Measurements from ENCODE around the gene RASA3.

DNA sequence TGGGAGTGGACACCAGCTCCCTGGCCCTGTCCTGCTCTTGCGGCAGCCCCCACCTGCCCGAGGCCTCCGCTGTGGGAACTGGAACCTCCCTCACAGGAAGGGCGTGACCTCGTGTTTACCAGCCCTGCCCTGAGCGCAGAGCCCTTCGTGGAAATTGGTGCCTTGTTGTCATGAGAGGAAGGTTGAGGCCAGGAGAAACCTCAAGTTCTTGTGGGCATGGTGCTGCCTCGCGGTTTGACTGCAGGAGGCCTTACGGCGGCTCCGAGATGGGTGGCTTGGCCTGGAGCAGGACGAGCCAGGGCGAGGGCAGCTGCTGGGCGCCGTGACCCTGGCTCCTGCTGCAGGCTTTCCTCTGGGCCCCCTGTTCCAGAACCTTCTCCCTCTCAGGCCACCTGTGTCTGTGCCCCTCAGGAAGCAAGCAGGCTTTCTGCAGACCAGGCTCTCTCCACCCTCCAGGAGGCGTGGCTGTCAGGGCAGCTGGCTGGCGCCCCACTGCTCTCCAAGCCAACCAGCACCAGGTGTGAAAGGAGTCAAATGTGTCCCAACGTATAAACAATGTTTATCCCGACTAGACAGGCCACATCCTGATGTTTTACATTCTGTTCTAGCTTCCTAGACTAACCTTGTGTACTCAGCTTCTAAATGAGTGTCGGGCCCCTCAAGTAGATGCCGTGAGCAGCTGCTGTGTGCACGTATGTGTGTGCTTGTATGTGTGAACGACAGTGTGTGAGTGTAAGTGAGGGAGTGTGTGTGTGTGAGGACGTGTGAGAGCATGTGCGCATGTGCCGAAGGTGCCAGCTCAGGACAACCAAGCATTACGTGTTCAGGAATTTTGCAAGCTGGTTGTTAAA lies 10.4 kb upstream of the RASA3 start:
- TF ChIP-seq, protein P1, sequence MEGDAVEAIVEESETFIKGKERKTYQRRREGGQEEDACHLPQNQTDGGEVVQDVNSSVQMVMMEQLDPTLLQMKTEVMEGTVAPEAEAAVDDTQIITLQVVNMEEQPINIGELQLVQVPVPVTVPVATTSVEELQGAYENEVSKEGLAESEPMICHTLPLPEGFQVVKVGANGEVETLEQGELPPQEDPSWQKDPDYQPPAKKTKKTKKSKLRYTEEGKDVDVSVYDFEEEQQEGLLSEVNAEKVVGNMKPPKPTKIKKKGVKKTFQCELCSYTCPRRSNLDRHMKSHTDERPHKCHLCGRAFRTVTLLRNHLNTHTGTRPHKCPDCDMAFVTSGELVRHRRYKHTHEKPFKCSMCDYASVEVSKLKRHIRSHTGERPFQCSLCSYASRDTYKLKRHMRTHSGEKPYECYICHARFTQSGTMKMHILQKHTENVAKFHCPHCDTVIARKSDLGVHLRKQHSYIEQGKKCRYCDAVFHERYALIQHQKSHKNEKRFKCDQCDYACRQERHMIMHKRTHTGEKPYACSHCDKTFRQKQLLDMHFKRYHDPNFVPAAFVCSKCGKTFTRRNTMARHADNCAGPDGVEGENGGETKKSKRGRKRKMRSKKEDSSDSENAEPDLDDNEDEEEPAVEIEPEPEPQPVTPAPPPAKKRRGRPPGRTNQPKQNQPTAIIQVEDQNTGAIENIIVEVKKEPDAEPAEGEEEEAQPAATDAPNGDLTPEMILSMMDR (IDR thresholded peaks at IDR 0.05; ENCODE audit: borderline replicate concordance, extremely low read depth, low read length, poor library complexity, severe bottlenecking), result no peak
- no peak for TF ChIP-seq EZH2 (IDR thresholded peaks at IDR 0.05; ENCODE audit: borderline replicate concordance, low read depth, low read length, severe bottlenecking)

Measured in DND-41 (cell line).